HG02588 (cell line): Measurements from ENCODE around the gene SF3A1.
"Not testable (repeated sequence)": the region's sequence is repeated elsewhere in the genome, so short reads cannot be mapped to it uniquely, and the experiment has no call there.

Source experiments
- ATAC-seq: cut with Tn5 transposase; IDR thresholded peaks from one replicate; pipeline ENCODE4 v1.9.1; 2021; ENCODE audit warnings: mild to moderate bottlenecking, moderate library complexity; ENCODE audit not compliant: unreplicated experiment

SF3A1 gene

DNA sequence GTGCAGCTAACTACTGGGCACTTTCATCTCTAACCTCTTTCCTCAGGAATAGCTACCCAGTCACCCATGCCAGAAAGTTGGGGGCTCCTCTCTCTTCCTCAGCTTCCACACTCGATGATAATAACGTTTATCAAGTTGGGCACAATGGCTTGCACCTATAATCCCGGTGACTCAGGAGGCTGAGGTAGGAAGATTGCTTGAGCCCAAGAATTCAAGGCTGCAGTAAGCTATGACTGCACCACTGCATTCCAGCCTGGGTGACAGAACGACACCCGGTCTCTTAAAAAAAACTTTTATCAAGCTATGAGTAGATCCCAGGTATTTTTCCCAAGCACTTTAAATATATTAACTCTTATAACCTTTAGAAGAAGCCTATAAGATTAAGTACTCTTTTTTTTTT lies 2.0 kb downstream of the SF3A1 start:
- no peak for ATAC-seq

DNA sequence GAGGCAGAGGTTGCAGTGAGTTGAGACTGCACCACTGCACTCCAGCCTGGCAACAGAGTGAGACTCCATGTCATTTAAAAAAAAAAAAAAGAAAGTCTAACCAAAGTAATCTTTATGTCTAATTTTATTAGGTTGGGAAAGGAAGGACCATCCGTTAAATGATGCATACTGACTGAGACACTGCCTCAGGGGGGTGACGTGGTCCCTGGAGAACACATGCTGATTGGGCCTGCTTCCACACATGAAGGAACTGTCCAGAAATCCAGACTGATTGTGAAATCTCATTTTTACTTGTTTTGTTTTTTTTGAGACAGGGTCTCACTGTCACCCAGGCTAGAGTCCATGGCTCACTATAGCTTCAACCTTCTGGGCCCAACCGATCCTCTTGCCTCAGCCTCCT lies 5.5 kb downstream of the SF3A1 start:
- ATAC-seq = no peak

DNA sequence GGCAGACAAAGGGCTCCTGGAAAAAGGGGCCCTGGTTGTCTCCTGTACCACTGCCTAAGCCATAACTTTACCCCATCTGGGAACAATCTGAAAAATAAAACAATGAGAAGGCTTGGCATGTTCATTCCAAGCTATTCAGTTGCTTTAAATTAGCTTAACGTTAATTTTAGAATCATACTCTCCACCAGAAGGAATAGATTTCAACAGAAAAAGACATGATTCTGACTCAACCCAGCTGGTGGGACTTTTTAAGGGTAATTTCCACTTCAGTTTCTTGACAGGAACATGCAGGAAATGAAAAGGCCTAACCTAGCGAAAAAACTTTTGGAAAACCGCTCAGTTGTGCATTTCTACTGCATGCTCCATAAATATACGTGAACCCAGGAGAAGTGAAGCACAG lies 7.9 kb downstream of the SF3A1 start:
- ATAC-seq = no peak

DNA sequence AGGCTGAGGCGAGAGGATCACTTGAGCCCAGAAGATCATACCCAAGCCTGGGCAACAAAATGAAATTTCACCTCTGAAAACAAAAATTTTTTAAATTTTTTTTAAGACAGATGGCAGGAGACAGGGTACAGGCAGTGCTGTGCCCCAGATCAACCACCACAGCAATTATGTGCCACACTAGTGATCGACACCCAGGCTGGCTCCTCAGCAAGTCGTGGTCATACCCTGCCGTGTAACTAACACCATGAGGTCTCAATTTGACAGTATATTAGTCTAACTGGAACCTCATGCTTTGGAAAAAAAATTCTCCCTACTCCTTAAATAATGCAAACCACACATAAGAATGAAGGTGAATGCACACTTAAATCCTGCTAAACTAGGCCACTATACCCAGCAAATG lies 8.3 kb downstream of the SF3A1 start:
- no peak for ATAC-seq

DNA sequence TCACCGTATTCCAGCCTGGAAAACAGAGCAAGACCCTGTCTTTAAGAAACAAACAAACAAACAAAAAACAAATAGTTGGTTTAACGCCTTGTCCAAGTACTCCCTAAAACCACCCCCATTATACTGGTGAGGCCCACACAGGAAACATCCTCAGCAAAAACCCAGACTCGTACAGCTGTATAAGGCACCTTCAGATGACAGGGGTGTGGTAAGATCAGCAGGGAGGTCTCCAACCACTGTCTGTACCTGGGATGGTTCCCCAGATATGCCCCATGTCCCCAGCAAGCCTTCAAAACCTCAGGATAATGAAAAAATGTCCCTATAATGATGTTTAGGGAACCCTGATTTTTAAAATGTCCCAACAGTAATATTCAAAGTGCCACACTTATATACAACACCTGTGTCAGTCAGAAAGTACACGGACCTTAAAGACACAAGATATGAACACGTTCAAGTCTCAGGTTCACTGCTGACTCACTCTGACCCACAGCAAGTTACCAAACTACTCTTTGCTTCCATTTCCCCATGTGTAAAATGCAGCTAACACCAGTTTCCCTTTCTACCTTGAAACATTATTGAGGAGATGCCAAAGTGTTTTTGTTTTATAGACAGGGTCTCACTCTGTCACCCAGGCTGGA lies 9.3 kb downstream of the SF3A1 start:
- no peak for ATAC-seq

DNA sequence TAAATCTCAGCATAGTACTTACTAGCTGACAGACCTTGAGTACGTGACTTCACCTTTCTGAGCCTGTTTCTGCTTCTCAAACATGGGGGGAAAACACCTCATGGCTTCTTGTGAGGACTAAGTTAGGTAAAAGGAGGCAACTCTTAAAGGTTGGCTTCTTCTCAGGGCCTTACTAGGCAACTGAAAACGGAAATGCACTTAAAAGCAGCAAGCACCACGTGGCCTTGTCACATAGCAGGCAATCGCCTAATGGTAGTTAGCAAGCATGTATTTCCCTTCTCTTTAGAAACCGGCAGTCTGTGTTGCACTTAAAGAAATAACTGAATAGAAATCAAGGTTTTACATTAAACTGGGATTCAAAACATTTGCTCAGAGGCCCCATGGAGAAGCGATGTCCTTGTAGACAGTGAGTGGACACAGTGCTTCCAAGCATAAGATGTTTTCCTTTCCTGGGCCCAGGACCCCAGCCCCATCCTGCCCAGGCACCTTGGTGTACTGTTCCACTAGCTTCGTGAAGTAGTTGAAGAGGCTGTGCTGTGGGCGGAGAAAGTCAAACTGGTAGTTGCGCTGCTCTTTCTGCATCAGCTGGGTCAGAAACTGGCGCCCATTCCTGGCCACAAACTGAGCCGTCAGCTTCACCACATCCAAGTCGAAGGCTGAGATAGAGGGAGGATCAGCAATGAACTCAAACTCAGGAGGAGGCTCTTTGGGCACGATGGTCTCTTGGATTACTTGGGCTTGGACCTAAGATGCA lies 12.1 kb downstream of the SF3A1 start:
- ATAC-seq = no peak

DNA sequence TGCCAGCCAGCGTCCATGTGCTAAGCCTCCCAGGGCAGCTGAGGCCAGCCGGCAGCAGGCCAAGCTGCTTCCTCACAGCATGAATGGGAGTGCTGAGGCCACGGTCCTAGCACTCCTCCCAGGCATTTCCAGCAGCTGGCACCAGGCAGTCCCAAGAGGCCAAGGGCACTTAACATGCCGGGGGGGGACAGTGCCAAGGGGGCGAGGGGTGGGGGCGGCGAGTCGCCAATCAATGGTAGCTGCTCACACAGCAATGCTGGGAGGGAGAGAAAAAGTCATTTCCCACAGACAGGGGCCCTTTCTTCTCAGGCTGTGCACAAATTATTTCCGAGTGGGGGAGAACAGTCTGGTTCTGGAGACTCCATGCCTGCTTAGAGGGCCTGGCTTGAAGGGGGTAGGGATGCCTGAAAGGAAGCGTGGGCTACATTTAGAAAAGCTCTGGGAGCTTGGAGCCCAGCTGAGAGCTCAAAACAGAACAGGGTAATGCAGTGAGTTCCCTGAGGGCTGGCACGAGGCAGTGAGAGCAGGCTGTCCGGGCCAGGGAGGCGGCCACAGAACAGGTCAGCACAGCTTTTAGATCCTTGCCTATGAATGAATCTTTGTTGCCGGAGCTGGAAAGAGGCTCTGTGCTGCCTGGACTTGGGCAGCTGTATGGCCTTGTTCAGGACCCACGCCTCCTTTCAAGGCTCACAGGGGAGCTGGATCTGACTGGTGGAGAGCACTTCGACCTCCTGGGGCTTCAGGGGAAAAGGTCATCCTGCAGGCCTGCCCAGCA lies 15.6 kb downstream of the SF3A1 start:
- ATAC-seq = no peak

- no peak for ATAC-seq
Observed at GRCh38 chr22:30338802-30339201, 17.9 kb downstream of the SF3A1 start.

- ATAC-seq = not testable (repeated sequence)
Observed at GRCh38 chr22:30338341-30338740, 18.4 kb downstream of the SF3A1 start.

GRCh38 chr22:30337461-30337778 lies 19.3 kb downstream of the SF3A1 start:
- no peak for ATAC-seq

DNA sequence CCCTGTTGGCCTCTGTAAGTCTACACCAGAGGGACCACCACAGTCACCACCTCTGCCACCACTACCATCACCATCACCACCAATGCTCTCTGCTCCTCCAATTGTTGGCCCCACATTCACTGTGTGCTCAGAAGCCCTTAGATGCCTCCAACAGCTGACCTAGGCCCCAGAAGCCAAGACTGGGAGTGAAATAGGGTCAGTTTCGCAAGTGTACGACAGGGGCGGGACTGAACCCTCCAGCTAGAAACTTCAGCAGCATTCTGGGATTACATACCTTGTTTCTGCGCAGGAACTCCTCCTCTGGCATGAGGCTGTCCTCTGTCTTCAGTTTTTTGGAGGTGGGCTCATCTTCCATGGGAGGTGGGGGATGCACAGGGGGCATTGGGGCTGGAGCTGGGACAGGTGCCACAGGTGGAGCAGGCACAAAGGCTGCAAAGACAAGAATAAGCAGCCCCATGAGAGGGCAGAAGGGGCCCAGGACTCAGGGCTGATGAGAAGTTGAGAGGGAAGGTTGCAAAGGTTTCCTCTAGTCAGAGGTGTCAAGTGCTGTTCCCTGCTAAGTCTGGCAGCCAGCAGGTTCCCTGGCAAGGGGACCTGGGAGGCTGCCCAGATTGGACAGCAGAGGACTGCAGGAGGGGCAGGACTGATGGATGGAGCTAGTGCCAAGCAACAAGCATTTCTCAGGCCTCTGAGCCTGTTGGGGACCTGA lies 19.8 kb downstream of the SF3A1 start:
- no peak for ATAC-seq

DNA sequence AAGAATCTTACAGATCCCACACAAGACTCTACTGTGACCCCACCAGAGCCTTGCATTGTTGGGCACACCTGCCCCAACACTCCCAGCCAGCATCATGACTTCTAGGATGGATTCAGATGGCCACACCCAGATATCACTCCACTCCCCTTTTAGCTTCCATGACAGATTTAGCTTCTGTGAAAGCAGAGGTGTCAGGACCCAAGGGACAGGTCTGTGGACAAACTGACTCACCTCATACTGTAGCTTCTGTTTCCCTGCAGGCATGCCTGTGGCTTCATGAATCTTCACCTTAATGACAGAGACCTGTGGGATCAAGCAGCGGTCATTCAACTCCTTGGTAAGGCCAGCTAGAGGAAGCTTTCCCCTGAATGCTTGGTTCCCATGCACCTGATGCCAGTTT lies 21.5 kb downstream of the SF3A1 start:
- ATAC-seq = no peak

GRCh38 chr22:30334646-30335045 lies 22.0 kb downstream of the SF3A1 start:
- ATAC-seq = no peak

DNA sequence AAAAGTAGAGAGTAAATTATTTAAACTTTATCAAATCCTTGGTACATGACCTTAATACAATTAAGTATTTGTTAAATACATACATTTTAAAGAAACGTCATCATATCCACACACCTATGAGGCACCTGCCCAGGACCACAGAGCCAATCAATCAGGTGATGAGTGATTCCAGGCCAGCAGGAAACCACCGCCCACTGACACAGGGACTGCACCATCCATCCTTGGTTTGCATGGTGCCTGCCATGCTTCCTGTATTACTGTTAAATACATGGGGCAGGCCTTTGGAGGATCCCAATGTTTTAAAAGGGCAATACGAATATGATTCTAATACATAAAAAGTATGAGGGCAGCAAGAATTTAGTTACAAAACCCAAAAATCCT lies 23.0 kb downstream of the SF3A1 start:
- ATAC-seq = no peak

- no peak for ATAC-seq
Observed at GRCh38 chr22:30332994-30333706, 23.5 kb downstream of the SF3A1 start.

- ATAC-seq = no peak
Observed at GRCh38 chr22:30332551-30332950, 24.1 kb downstream of the SF3A1 start.

GRCh38 chr22:30328466-30329049 lies 28.1 kb downstream of the SF3A1 start:
- ATAC-seq = no peak

DNA sequence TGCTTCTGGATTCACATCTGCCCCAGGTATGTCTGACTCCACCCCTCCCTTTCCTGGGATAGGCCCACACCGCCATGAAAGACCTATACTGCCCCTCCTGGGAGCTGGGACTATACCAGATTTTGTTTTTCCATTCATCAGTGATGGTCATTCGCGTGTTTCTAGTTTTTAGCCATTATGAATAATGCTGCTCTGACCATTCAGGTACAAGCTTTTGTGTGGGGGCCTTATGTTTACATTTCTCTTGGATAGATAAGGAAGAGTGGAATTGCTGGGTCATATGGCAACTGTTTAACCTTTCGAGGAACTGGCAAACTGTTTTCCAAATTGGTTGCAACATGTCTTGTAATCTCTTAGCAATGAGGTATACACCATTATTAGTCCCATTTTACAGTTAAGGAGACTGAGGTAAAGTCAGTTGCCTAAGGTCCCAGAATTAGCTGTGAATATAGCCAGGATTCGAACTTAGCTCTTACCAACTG lies 28.8 kb downstream of the SF3A1 start:
- no peak for ATAC-seq

GRCh38 chr22:30326706-30327362 lies 29.9 kb downstream of the SF3A1 start, which contains the start of gene TBC1D10A:
Gene TBC1D10A, minus strand, starts transcription at chr22:30326941. Its CDS starts 60 bp downstream, at chr22:30326881.
- ATAC-seq = peak; percentile 89

- no peak for ATAC-seq
Observed at GRCh38 chr22:30326255-30326705, 30.4 kb downstream of the SF3A1 start.
